ENCODE measurements around the gene EEF1E1. TPM values are rescaled to one million over a fixed set of nuclear protein-coding genes. Genes with fewer than 3 reads are reported as not detected.

The EEF1E1 gene
- total and polyA plus RNA-seq, 9 of the 15 experiments (the other 6 are each of a cell fraction or from before 2014, with no cell fraction given), result 135 to 1,355 (median 327) TPM

DNA sequence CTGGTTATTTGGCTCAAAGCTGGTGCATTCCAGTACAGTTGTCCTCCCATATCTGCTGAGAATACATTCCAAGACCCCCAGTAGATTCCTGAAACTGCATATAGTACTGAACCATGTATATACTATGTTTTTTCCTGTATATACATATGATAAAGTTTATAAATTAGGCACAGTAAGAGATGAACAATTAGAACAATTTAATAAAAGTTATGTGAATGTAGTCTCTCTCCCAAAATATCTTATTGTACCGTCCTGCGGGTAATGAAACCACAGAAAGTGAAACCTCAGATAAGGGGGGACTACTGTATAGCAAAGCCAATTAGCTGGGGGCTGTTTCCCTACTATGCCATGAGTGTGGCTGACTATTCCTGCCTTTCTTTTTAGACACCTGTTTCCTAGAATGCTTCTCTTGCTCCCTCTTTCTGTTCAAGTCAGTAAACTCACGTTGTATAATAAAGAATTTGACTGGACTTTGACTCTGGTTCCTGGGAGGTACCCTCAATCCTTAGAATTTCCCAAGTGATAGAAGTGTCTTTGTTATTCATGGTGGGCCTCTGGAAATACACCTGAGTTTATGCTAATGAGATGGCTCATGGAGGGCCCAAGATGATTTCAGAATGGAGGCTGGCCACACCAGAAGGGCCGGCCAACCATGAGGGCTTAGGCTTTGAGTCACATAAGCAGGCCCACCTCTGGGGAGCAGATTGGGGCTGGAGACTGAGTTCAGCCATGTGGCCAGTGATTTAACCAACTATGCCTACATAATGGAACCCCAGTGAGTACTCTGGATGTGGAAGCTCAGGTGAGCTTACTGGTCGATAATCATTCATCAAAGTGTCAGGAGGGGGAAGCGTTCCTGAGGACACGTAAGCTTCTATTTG, 37.5 kb downstream of the EEF1E1 start (continued):
- no peak for TF ChIP-seq ILF3 (IDR thresholded peaks at IDR 0.05; ENCODE audit: borderline replicate concordance)
- peak; percentile 49 for TF ChIP-seq FOXJ2 (tag; IDR thresholded peaks at IDR 0.05)
- no peak for TF ChIP-seq MCM7 (IDR thresholded peaks at IDR 0.05)
- TF ChIP-seq CSDE1 (IDR thresholded peaks at IDR 0.05), result 0 out of 4 replicates have a peak, but pooled peaks of 1 of the 2 experiments have one; percentile 15
- 0 out of 2 replicates have a peak, but pooled peaks have one; percentile 19 for TF ChIP-seq NCOR1 (IDR thresholded peaks at IDR 0.05)
- peak in 1 of 2 experiments; percentile 37 for TF ChIP-seq NCOA2 (IDR thresholded peaks at IDR 0.05; ENCODE audit: partially characterized antibody in 2 of 2)
- no peak for TF ChIP-seq IRF2 (CRISPR knock-in tag; IDR thresholded peaks at IDR 0.05)
- TF ChIP-seq BRD4 (IDR thresholded peaks at IDR 0.05), result peak; percentile 86; the same call in 1 of the 2 replicates
- TF ChIP-seq FOSL1 (tag; conservative IDR thresholded peaks at IDR 0.05), result peak; percentile 39
- TF ChIP-seq, protein P1, sequence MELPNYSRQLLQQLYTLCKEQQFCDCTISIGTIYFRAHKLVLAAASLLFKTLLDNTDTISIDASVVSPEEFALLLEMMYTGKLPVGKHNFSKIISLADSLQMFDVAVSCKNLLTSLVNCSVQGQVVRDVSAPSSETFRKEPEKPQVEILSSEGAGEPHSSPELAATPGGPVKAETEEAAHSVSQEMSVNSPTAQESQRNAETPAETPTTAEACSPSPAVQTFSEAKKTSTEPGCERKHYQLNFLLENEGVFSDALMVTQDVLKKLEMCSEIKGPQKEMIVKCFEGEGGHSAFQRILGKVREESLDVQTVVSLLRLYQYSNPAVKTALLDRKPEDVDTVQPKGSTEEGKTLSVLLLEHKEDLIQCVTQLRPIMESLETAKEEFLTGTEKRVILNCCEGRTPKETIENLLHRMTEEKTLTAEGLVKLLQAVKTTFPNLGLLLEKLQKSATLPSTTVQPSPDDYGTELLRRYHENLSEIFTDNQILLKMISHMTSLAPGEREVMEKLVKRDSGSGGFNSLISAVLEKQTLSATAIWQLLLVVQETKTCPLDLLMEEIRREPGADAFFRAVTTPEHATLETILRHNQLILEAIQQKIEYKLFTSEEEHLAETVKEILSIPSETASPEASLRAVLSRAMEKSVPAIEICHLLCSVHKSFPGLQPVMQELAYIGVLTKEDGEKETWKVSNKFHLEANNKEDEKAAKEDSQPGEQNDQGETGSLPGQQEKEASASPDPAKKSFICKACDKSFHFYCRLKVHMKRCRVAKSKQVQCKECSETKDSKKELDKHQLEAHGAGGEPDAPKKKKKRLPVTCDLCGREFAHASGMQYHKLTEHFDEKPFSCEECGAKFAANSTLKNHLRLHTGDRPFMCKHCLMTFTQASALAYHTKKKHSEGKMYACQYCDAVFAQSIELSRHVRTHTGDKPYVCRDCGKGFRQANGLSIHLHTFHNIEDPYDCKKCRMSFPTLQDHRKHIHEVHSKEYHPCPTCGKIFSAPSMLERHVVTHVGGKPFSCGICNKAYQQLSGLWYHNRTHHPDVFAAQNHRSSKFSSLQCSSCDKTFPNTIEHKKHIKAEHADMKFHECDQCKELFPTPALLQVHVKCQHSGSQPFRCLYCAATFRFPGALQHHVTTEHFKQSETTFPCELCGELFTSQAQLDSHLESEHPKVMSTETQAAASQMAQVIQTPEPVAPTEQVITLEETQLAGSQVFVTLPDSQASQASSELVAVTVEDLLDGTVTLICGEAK (IDR thresholded peaks at IDR 0.05), result peak; percentile 0; the same call in 1 of the 2 replicates
- TF ChIP-seq, protein P1 (CRISPR knock-in tag; IDR thresholded peaks at IDR 0.05), result no peak
- TF ChIP-seq GABPA (tag; conservative IDR thresholded peaks at IDR 0.05; ENCODE audit: low read depth), result peak; percentile 80
- no peak for TF ChIP-seq NFE2L1 (tag; IDR thresholded peaks at IDR 0.05; ENCODE audit: borderline replicate concordance, low read depth)
- TF ChIP-seq, protein P2, sequence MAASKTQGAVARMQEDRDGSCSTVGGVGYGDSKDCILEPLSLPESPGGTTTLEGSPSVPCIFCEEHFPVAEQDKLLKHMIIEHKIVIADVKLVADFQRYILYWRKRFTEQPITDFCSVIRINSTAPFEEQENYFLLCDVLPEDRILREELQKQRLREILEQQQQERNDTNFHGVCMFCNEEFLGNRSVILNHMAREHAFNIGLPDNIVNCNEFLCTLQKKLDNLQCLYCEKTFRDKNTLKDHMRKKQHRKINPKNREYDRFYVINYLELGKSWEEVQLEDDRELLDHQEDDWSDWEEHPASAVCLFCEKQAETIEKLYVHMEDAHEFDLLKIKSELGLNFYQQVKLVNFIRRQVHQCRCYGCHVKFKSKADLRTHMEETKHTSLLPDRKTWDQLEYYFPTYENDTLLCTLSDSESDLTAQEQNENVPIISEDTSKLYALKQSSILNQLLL (CRISPR knock-in tag; IDR thresholded peaks at IDR 0.05; ENCODE audit: borderline replicate concordance), result no peak
- TF ChIP-seq SMARCC2 (IDR thresholded peaks at IDR 0.05; ENCODE audit: low read depth), result peak; percentile 15; the same call in 1 of the 2 replicates
- 0 out of 2 replicates have a peak, but pooled peaks have one; percentile 4 for TF ChIP-seq STAT5A (IDR thresholded peaks at IDR 0.05; ENCODE audit: borderline replicate concordance, low read length)
